ENCODE results near the gene LMBR1L. TPM values are rescaled to one million over a fixed set of nuclear protein-coding genes. Genes with fewer than 3 reads are reported as not detected.

The LMBR1L gene
- total RNA-seq, 1 experiment from 2014 or later, result 47.2 TPM

DNA sequence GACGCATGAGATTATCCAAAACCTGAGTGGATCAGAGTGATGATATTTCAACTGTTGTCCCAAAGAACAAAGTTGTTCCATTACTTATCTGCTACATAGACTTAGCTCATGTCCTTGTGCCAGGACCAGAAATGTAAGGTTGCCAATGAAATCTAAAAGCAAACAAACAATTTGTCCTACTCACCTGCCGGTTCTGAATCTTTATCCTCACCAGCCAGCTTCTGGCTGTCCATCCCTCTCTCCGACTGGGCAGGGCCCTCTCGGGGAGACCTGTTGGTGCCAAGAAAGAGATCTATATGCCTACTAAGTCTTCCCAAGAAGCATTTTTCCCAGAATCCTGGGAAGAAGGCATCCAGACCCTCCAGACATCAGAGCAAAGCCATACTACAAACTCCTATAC, 55.6 kb downstream of the LMBR1L start:
- BruUV-seq (replicated peaks), result no TSS peak
- CTCF ChIA-PET, result no interaction called here
- no peak for DNase-seq (ENCODE audit: low spot score)

DNA sequence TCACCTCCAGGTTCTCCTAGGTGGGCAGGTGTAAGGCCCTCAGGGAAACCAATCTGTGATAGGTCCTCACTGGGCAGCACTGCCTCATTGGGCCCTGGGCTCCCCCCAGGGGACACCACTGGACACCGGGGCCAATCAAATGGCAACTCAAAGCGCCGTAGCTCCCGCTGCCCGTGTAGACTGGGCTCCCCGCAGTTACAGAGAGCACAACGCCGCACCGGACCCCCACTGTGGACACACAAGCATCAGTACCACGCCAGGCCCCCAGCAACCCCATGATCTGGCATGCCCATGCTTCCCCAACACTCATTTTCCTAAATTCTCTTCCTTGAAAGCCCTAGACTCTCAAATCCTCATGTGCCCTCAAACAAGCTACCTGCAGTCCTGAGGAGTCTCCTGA, 56.1 kb downstream of the LMBR1L start:
- BruUV-seq (replicated peaks), result no TSS peak
- H3K4me3 ChIP-seq (ENCODE audit: low read depth, low read length, poor library complexity, severe bottlenecking), result no peak overlapping the region
- H3K27ac ChIP-seq (ENCODE audit: low read depth, low read length, poor library complexity, severe bottlenecking), result no peak overlapping the region
- no peaks in the 10 kb centered on the region for H3K9me3 ChIP-seq (ENCODE audit: low read depth, low read length, poor library complexity, severe bottlenecking)
- ChIA-PET CTCF (no interaction called here), POLR2A (ENCODE audit: low non-redundant PET) (no interaction called here)
- H3K36me3 ChIP-seq (ENCODE audit: insufficient read depth, low read length, poor library complexity, severe bottlenecking), result peaks cover 60% of the 10 kb centered on the region
- intact Hi-C loops (cut with micrococcal nuclease; ENCODE audit: unreplicated experiment), result no loop called here
- H3K27me3 ChIP-seq (replicated peaks; ENCODE audit: insufficient read depth, low read depth, low read length, poor library complexity), result no peaks in the 10 kb centered on the region
- no peak for DNase-seq (ENCODE audit: low spot score)
- H3K4me1 ChIP-seq (ENCODE audit: insufficient read depth, low read length, poor library complexity, severe bottlenecking), result peaks cover 25% of the 10 kb centered on the region
- TF ChIP-seq, protein P1, sequence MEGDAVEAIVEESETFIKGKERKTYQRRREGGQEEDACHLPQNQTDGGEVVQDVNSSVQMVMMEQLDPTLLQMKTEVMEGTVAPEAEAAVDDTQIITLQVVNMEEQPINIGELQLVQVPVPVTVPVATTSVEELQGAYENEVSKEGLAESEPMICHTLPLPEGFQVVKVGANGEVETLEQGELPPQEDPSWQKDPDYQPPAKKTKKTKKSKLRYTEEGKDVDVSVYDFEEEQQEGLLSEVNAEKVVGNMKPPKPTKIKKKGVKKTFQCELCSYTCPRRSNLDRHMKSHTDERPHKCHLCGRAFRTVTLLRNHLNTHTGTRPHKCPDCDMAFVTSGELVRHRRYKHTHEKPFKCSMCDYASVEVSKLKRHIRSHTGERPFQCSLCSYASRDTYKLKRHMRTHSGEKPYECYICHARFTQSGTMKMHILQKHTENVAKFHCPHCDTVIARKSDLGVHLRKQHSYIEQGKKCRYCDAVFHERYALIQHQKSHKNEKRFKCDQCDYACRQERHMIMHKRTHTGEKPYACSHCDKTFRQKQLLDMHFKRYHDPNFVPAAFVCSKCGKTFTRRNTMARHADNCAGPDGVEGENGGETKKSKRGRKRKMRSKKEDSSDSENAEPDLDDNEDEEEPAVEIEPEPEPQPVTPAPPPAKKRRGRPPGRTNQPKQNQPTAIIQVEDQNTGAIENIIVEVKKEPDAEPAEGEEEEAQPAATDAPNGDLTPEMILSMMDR (conservative IDR thresholded peaks at IDR 0.05; ENCODE audit: low read depth, low read length), result no peak
- no peak for TF ChIP-seq EZH2 (IDR thresholded peaks at IDR 0.05; ENCODE audit: borderline replicate concordance, low read depth, low read length, poor library complexity, severe bottlenecking)

More for the DNA sequence above, 55.6 kb downstream of the LMBR1L start:
- Histone ChIP-seq H3K36me3 (ENCODE audit: insufficient read depth, low read length, poor library complexity, severe bottlenecking) (peaks cover 54% of the 10 kb centered on the region), H3K4me3 (ENCODE audit: low read depth, low read length, poor library complexity, severe bottlenecking) (no peak overlapping the region), H3K27ac (ENCODE audit: low read depth, low read length, poor library complexity, severe bottlenecking) (no peak overlapping the region), H3K4me1 (ENCODE audit: insufficient read depth, low read length, poor library complexity, severe bottlenecking) (peaks cover 20% of the 10 kb centered on the region), H3K9me3 (ENCODE audit: low read depth, low read length, poor library complexity, severe bottlenecking) (no peaks in the 10 kb centered on the region), H3K27me3 (replicated peaks; ENCODE audit: insufficient read depth, low read depth, low read length, poor library complexity) (no peaks in the 10 kb centered on the region)
- intact Hi-C loops (cut with micrococcal nuclease; ENCODE audit: unreplicated experiment), result no loop called here
- POLR2A ChIA-PET (ENCODE audit: low non-redundant PET), result no interaction called here
- no peak for TF ChIP-seq EZH2 (IDR thresholded peaks at IDR 0.05; ENCODE audit: borderline replicate concordance, low read depth, low read length, poor library complexity, severe bottlenecking)
- TF ChIP-seq, protein P1 (conservative IDR thresholded peaks at IDR 0.05; ENCODE audit: low read depth, low read length), result no peak

DNA sequence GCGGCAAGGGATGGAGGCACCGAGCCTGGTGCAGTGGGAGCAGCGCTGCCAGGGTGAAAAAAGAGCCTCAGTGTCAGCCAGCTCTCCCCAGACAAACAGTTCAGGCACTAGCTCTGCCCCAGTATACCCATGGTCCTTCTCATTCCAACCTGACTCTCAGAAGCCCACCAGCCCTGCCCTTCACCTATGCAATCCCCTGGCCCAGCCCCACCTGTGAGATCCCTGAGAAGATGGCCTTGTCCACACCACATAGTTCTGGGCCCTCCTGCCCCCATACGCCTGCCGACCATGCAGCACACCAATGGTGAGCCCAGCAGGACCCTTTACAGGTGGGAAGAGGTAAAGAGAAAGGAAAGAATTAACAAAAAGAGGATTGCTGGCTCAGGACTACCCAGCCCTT, 56.6 kb downstream of the LMBR1L start:
- H3K4me3 ChIP-seq (ENCODE audit: low read depth, low read length, poor library complexity, severe bottlenecking), result no peak overlapping the region
- no peak overlapping the region for H3K27ac ChIP-seq (ENCODE audit: low read depth, low read length, poor library complexity, severe bottlenecking)
- CTCF ChIA-PET, result no interaction called here
- peaks cover 64% of the 10 kb centered on the region for H3K36me3 ChIP-seq (ENCODE audit: insufficient read depth, low read length, poor library complexity, severe bottlenecking)
- intact Hi-C loops (cut with micrococcal nuclease; ENCODE audit: unreplicated experiment), result no loop called here
- H3K27me3 ChIP-seq (replicated peaks; ENCODE audit: insufficient read depth, low read depth, low read length, poor library complexity), result no peaks in the 10 kb centered on the region
- no peak for DNase-seq (ENCODE audit: low spot score)
- POLR2A ChIA-PET (ENCODE audit: low non-redundant PET), result no interaction called here
- BruUV-seq (replicated peaks), result no TSS peak
- no peaks in the 10 kb centered on the region for H3K9me3 ChIP-seq (ENCODE audit: low read depth, low read length, poor library complexity, severe bottlenecking)
- H3K4me1 ChIP-seq (ENCODE audit: insufficient read depth, low read length, poor library complexity, severe bottlenecking), result peaks cover 25% of the 10 kb centered on the region
- TF ChIP-seq EZH2 (IDR thresholded peaks at IDR 0.05; ENCODE audit: borderline replicate concordance, low read depth, low read length, poor library complexity, severe bottlenecking), result no peak
- TF ChIP-seq, protein P1 (conservative IDR thresholded peaks at IDR 0.05; ENCODE audit: low read depth, low read length), result no peak

Data from A673 (cell line).